Gastroesophageal sphincter (tissue), 3 donors: ENCODE data around the gene ATP2B2.

Experiments
- POLR2A ChIP-seq, 2 donors: fragments of 450-650 bp; IDR thresholded peaks; one replicate each; pipeline ENCODE4 v1.6.1; 2017; ENCODE audit warnings: antibody characterized with exemption in 2 of 2, mild to moderate bottlenecking in 2 of 2, moderate library complexity in 1 of 2
- POLR2AphosphoS5 ChIP-seq: sonication (generic); formaldehyde crosslinking; IDR thresholded peaks from one replicate; pipeline ENCODE4 v1.6.1; 2017; ENCODE audit warnings: antibody characterized with exemption
- TF ChIP-seq, protein P1 (sequence below), 4 experiments: fragments of 200-600 bp in 2 of 4; fragments of 450-650 bp in 2 of 4; sonication (generic) in 1 of 4; IDR thresholded peaks; one replicate each; pipeline ENCODE4 v1.5.1; 2017 to 2019; ENCODE audit warnings: antibody characterized with exemption in 4 of 4, mild to moderate bottlenecking in 2 of 4, moderate library complexity in 2 of 4

GRCh38 chr3:10285272-10286132, 219.9 kb downstream of the ATP2B2 start:
- TF ChIP-seq, protein P1, sequence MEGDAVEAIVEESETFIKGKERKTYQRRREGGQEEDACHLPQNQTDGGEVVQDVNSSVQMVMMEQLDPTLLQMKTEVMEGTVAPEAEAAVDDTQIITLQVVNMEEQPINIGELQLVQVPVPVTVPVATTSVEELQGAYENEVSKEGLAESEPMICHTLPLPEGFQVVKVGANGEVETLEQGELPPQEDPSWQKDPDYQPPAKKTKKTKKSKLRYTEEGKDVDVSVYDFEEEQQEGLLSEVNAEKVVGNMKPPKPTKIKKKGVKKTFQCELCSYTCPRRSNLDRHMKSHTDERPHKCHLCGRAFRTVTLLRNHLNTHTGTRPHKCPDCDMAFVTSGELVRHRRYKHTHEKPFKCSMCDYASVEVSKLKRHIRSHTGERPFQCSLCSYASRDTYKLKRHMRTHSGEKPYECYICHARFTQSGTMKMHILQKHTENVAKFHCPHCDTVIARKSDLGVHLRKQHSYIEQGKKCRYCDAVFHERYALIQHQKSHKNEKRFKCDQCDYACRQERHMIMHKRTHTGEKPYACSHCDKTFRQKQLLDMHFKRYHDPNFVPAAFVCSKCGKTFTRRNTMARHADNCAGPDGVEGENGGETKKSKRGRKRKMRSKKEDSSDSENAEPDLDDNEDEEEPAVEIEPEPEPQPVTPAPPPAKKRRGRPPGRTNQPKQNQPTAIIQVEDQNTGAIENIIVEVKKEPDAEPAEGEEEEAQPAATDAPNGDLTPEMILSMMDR (IDR thresholded peaks at IDR 0.05) = no peak
- TF ChIP-seq POLR2AphosphoS5 (no peak), POLR2A (IDR thresholded peaks at IDR 0.05) (no peak)
